Measurements from ENCODE around the gene KCNMB2.
"Not testable (repeated sequence)": the region's sequence is repeated elsewhere in the genome, so short reads cannot be mapped to it uniquely, and the experiment has no call there.

KCNMB2 gene

DNA sequence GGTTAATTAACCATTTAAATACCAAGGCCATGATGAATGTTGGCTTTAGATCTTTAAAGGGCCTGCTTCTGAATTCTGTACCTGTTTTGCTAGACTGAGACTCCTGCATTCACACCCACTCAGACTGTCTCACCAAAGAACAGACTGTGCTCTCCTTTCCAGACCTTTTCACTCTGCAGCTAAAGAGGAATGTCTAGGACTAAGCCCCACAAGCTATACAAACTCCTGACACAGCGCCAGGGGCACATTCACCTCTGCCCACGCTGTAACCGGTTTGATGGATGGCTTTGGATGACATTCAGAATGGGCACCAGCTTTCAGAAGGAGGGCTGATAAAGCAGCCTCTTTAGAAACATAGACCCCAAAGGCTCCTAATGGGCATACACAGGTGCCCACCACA lies 200.1 kb downstream of the KCNMB2 start:
- no peak for DNase-seq (ENCODE audit: low read depth, low spot score)
- CTCF ChIA-PET, result no interaction called here
- POLR2A ChIA-PET, result no interaction called here
- TF ChIP-seq CTCF (IDR thresholded peaks at IDR 0.05; ENCODE audit: insufficient read depth, low read length, missing control alignments), result no peak
- no peak overlapping the region for H3K4me3 ChIP-seq (ENCODE audit: low read depth, low read length)

- no peak for DNase-seq (ENCODE audit: low read depth, low spot score)
- POLR2A ChIA-PET, result no interaction called here
- no peak for TF ChIP-seq CTCF (IDR thresholded peaks at IDR 0.05; ENCODE audit: insufficient read depth, low read length, missing control alignments)
- CTCF ChIA-PET, result no interaction called here
- H3K4me3 ChIP-seq (ENCODE audit: low read depth, low read length), result no peak overlapping the region
Measured at GRCh38 chr3:178739720-178740119, 203.5 kb downstream of the KCNMB2 start.

- ChIA-PET POLR2A (no interaction called here), CTCF (no interaction called here)
- H3K4me3 ChIP-seq (ENCODE audit: low read depth, low read length), result no peak overlapping the region
- DNase-seq (ENCODE audit: low read depth, low spot score), result no peak
- no peak for TF ChIP-seq CTCF (IDR thresholded peaks at IDR 0.05; ENCODE audit: insufficient read depth, low read length, missing control alignments)
Measured at GRCh38 chr3:178741020-178741419, 204.8 kb downstream of the KCNMB2 start.

- H3K4me3 ChIP-seq (ENCODE audit: low read depth, low read length), result no peak overlapping the region
- no peak for TF ChIP-seq CTCF (IDR thresholded peaks at IDR 0.05; ENCODE audit: insufficient read depth, low read length, missing control alignments)
- DNase-seq (ENCODE audit: low read depth, low spot score), result no peak
- ChIA-PET POLR2A (no interaction called here), CTCF (no interaction called here)
Measured at GRCh38 chr3:178743297-178743696, 207.1 kb downstream of the KCNMB2 start.

- H3K4me3 ChIP-seq (ENCODE audit: low read depth, low read length); DNase-seq (ENCODE audit: low read depth, low spot score); CTCF ChIA-PET; POLR2A ChIA-PET: not testable (repeated sequence)
Measured at GRCh38 chr3:178745861-178746655, 209.8 kb downstream of the KCNMB2 start.

- no peak overlapping the region for H3K4me3 ChIP-seq (ENCODE audit: low read depth, low read length)
- ChIA-PET POLR2A (no interaction called here), CTCF (no interaction called here)
- no peak for TF ChIP-seq CTCF (IDR thresholded peaks at IDR 0.05; ENCODE audit: insufficient read depth, low read length, missing control alignments)
- no peak for DNase-seq (ENCODE audit: low read depth, low spot score)
Measured at GRCh38 chr3:178748874-178749273, 212.6 kb downstream of the KCNMB2 start.

DNA sequence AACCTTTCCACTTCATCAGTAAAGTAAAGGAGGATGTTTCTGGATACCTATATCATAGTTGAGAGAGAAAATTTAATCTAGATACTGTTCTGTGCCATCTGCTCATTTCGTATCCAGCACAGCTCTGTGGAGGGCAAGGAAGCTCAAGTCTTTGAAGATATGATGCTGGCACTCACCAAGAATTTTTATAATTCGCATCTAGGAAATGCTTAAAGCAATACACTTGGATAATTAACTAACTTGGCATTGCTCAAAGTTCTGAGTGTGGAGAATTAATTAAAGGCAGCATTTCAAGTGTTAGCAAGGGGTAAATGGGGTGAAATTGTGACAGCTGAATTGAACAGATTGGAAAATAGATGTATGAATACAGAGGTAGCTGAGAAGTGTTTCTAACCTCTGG lies 213.2 kb downstream of the KCNMB2 start:
- no peak overlapping the region for H3K4me3 ChIP-seq (ENCODE audit: low read depth, low read length)
- ChIA-PET POLR2A (no interaction called here), CTCF (no interaction called here)
- no peak for TF ChIP-seq CTCF (IDR thresholded peaks at IDR 0.05; ENCODE audit: insufficient read depth, low read length, missing control alignments)
- DNase-seq (ENCODE audit: low read depth, low spot score), result no peak

Measured in AG04449 (cell line).